Keratinocyte (primary cell): ENCODE data around the gene MLEC. TPM values are rescaled to one million over a fixed set of nuclear protein-coding genes. Genes with fewer than 3 reads are reported as not detected.

Experiments used
- DNase-seq: peaks from one replicate; pipeline ENCODE4 v3.0.0-alpha.2; 2011; ENCODE audit warnings: low read depth, missing footprints, low spot score
- FAIRE-seq: peaks from 2 replicates; lab custom pipeline; 2011; peaks lifted over from hg19 to GRCh38; lab: Jason Lieb, UNC
- H2AFZ ChIP-seq: 2 replicates; pipeline ENCODE4 v1.6.0; 2012; ENCODE audit warnings: low read length, control low read depth, inconsistent platforms; ENCODE audit not compliant: control insufficient read depth
- H3K27ac ChIP-seq: 2 replicates; pipeline ENCODE4 v1.5.1; 2011; ENCODE audit warnings: low read length; ENCODE audit not compliant: control insufficient read depth, insufficient read depth
- H3K27me3 ChIP-seq: 3 replicates; pipeline ENCODE4 v1.6.0; 2011; ENCODE audit warnings: low read length; ENCODE audit not compliant: control insufficient read depth, insufficient read depth; ENCODE audit errors: extremely low read depth
- H3K36me3 ChIP-seq, 2 experiments: 2 replicates in 1 of 2; 3 replicates in 1 of 2; pipeline ENCODE4 v1.5.1; 2011; ENCODE audit warnings: low read length in 2 of 2, mild to moderate bottlenecking in 1 of 2; ENCODE audit not compliant: control insufficient read depth in 2 of 2, insufficient read depth in 2 of 2; ENCODE audit errors: extremely low read depth in 1 of 2
- H3K4me1 ChIP-seq: 3 replicates; pipeline ENCODE4 v1.5.1; 2011; ENCODE audit warnings: low read length; ENCODE audit not compliant: control insufficient read depth, insufficient read depth; ENCODE audit errors: extremely low read depth
- H3K4me2 ChIP-seq: 3 replicates; pipeline ENCODE4 v1.6.0; 2011; ENCODE audit warnings: low read depth, low read length; ENCODE audit not compliant: control insufficient read depth, insufficient read depth; ENCODE audit errors: extremely low read depth
- H3K4me3 ChIP-seq, 3 experiments: fragments of 200-600 bp in 1 of 3; sonication (generic) in 1 of 3; 2 replicates in 2 of 3; 3 replicates in 1 of 3; pipeline ENCODE4 v1.5.1; 2011 to 2016; ENCODE audit warnings: low read length in 3 of 3, mild to moderate bottlenecking in 3 of 3, control low read depth in 2 of 3, inconsistent platforms in 1 of 3, low read depth in 1 of 3, mixed read lengths in 1 of 3, mixed run types in 1 of 3, moderate library complexity in 1 of 3; ENCODE audit not compliant: control insufficient read depth in 2 of 3, insufficient read depth in 2 of 3; ENCODE audit errors: extremely low read depth in 1 of 3
- H3K79me2 ChIP-seq: 2 replicates; pipeline ENCODE4 v1.6.0; 2012; ENCODE audit warnings: low read length; ENCODE audit not compliant: control insufficient read depth, insufficient read depth
- H3K9ac ChIP-seq: 3 replicates; pipeline ENCODE4 v1.6.0; 2011; ENCODE audit warnings: low read length; ENCODE audit not compliant: control insufficient read depth, insufficient read depth; ENCODE audit errors: extremely low read depth
- H3K9me1 ChIP-seq: 3 replicates; pipeline ENCODE4 v1.6.0; 2011; ENCODE audit warnings: low read length; ENCODE audit not compliant: control insufficient read depth, insufficient read depth; ENCODE audit errors: extremely low read depth
- H3K9me3 ChIP-seq: 2 replicates; pipeline ENCODE4 v1.5.1; 2012; ENCODE audit warnings: low read depth, low read length; ENCODE audit not compliant: control insufficient read depth
- H4K20me1 ChIP-seq: 3 replicates; pipeline ENCODE4 v1.6.0; 2011; ENCODE audit warnings: low read length; ENCODE audit not compliant: control insufficient read depth, insufficient read depth; ENCODE audit errors: extremely low read depth
- EZH2 ChIP-seq: IDR thresholded peaks from one replicate; pipeline ENCODE4 v1.6.1; 2012; ENCODE audit warnings: inconsistent platforms, mild to moderate bottlenecking, low read length, moderate library complexity
- dilution Hi-C: fragments of 300-500 bp; cut with MboI; formaldehyde crosslinking; loops from one replicate; pipeline ENCODE4 v1.7.0; 2020; ENCODE audit warnings: low sequenced_read_pairs; ENCODE audit not compliant: extremely low pct_ligation_motif_present
- polyA plus RNA-seq, 5 experiments: library from polyadenylated mRNA; depleted of rRNA in 3 of 5; stranded (reverse) in 3 of 5; stranded (forward) in 1 of 5; unstranded in 1 of 5; fragments of >200 nt; gene quantifications; 1 replicate in 1 of 5; 2 replicates in 3 of 5; 3 replicates in 1 of 5; pipeline versions ENCODE4 v1.2.1 to v1.2.3, GENCODE V29; 2011 to 2012; ENCODE audit warnings: missing spikeins in 2 of 5, low read depth in 1 of 5, low replicate concordance in 1 of 5
- TF ChIP-seq, protein P1 (sequence below), 3 experiments: IDR thresholded peaks in 1 of 3; conservative IDR thresholded peaks in 1 of 3; optimal IDR thresholded peaks in 1 of 3; 2 replicates in 2 of 3; 3 replicates in 1 of 3; pipeline versions ENCODE3 to v1.5.1; 2011; ENCODE audit warnings: low read length in 3 of 3, mild to moderate bottlenecking in 3 of 3, moderate library complexity in 2 of 3, control low read depth in 1 of 3, inconsistent platforms in 1 of 3; ENCODE audit not compliant: insufficient read depth in 2 of 3; ENCODE audit errors: extremely low read depth in 1 of 3

Gene MLEC
- polyA plus RNA-seq, 1 donor (not counting 4 experiments of a cell fraction or from before 2014, with no cell fraction given): 65.2 TPM

DNA sequence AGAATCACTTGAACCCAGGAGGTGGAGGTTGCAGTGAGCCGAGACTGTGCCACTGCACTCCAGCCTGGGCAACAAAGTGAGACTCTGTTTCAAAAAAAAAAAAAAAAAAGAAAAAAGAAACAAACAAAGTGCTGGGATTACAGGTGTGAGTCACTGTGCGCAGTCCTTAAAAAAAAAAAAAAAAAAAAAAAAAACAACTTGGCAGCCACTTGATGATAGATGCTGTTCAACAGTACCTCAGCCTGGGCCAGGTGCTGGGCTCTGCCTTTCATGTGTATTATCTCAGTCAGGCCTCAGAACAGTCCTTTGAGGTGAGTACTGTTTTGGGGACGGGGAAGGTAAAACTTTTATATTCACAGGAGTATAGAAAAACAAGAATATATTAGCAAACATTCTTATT is 48.2 kb downstream of the MLEC start:
- Histone ChIP-seq H3K27me3 (no peaks in the 10 kb centered on the region), H3K9me1 (no peaks in the 10 kb centered on the region), H2AFZ (no peak overlapping the region), H3K79me2 (no peaks in the 10 kb centered on the region), H4K20me1 (no peaks in the 10 kb centered on the region), H3K4me2 (no peak overlapping the region), H3K4me3 (no peak overlapping the region), H3K36me3 (no peaks in the 10 kb centered on the region), H3K9ac (no peak overlapping the region), H3K4me1 (no peaks in the 10 kb centered on the region), H3K9me3 (no peaks in the 10 kb centered on the region), H3K27ac (no peak overlapping the region)
- TF ChIP-seq, protein P1, sequence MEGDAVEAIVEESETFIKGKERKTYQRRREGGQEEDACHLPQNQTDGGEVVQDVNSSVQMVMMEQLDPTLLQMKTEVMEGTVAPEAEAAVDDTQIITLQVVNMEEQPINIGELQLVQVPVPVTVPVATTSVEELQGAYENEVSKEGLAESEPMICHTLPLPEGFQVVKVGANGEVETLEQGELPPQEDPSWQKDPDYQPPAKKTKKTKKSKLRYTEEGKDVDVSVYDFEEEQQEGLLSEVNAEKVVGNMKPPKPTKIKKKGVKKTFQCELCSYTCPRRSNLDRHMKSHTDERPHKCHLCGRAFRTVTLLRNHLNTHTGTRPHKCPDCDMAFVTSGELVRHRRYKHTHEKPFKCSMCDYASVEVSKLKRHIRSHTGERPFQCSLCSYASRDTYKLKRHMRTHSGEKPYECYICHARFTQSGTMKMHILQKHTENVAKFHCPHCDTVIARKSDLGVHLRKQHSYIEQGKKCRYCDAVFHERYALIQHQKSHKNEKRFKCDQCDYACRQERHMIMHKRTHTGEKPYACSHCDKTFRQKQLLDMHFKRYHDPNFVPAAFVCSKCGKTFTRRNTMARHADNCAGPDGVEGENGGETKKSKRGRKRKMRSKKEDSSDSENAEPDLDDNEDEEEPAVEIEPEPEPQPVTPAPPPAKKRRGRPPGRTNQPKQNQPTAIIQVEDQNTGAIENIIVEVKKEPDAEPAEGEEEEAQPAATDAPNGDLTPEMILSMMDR (optimal IDR thresholded peaks at IDR 0.05 in 1 of 3, IDR thresholded peaks at IDR 0.05 in 1 of 3, conservative IDR thresholded peaks at IDR 0.05 in 1 of 3; ENCODE audit: extremely low read depth in 1 of 3, insufficient read depth in 2 of 3, low read length in 3 of 3): no peak
- no peak for TF ChIP-seq EZH2
- dilution Hi-C loops: no loop called here
- FAIRE-seq (no peak), DNase-seq (no peak)

DNA sequence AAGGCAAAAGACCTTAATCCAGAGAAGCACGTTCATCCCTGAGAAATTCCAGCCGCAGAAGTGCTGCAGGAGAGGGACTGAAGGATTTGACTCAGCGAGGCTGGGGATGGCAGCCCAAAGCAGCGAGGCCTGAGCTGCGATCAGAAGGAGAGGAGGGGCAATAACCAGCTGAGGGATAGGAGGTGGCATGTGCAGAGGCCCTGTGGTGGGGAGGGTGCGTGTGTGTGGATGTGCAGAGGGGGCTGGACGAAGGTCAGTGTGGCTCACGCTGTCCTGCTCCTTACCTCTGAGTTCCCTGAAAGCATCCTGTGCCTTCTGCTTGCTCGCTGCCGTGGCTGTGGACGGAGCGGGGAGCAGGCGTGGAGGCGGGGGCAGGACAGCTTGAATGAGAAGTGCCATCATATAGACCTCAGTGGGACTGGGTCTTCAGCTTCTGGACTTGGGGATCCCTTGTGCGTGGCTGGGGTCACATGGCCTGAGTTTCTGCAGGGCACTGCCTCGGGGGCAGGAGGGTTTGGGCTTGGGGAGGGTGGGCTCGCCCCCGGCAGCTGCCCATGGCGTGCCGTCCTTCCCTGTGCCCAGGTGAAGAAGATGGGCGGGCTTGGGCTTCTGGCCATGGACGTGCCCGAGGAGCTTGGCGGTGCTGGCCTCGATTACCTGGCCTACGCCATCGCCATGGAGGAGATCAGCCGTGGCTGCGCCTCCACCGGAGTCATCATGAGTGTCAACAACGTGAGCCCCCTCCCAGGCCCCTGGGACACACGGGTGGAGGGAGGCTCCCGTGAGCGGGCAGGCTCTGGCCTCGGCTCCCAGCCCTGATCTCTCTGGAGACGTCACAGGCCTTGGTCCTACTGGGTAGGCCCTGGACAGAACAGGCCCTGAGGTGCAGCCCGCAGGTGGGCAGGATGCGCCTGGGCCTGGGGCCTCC is 49.7 kb downstream of the MLEC start:
- no peak for TF ChIP-seq EZH2
- TF ChIP-seq, protein P1 (optimal IDR thresholded peaks at IDR 0.05 in 1 of 3, IDR thresholded peaks at IDR 0.05 in 1 of 3, conservative IDR thresholded peaks at IDR 0.05 in 1 of 3; ENCODE audit: extremely low read depth in 1 of 3, insufficient read depth in 2 of 3, low read length in 3 of 3): no peak

More for the DNA sequence above, 49.7 kb downstream of the MLEC start:
- dilution Hi-C loops: no loop called here
- H3K9me3 ChIP-seq: no peaks in the 10 kb centered on the region
- FAIRE-seq (no peak), DNase-seq (no peak)
- no peaks in the 10 kb centered on the region for H3K36me3 ChIP-seq
- no peaks in the 10 kb centered on the region for H3K27me3 ChIP-seq
- H3K4me2 ChIP-seq: no peak overlapping the region
- no peak overlapping the region for H3K4me3 ChIP-seq
- no peak overlapping the region for H2AFZ ChIP-seq
- no peaks in the 10 kb centered on the region for H4K20me1 ChIP-seq
- H3K9ac ChIP-seq: no peak overlapping the region
- H3K27ac ChIP-seq: no peak overlapping the region
- H3K79me2 ChIP-seq: no peaks in the 10 kb centered on the region
- H3K4me1 ChIP-seq: no peaks in the 10 kb centered on the region
- H3K9me1 ChIP-seq: no peaks in the 10 kb centered on the region
